Panc1 (cell line): ENCODE data around the gene STARD9. TPM values are rescaled to one million over a fixed set of nuclear protein-coding genes. Genes with fewer than 3 reads are reported as not detected.
A peak's percentile ranks its signal among the peaks of the same experiment; 100 is the strongest.

Experiments
- ATAC-seq: fragments of 200-7000 bp; cut with Tn5 transposase; 2 replicates; pipeline ENCODE4 v1.9.1; 2020; ENCODE audit warnings: mild to moderate bottlenecking, moderate library complexity
- BruUV-seq: library from RNA; stranded (reverse); fragments of 400-500 nt; replicated peaks from 2 replicates; lab custom pipeline; 2021; lab: Mats Ljungman, UMichigan
- CTCF ChIA-PET: fragments of 300-600 bp; sonication (Branson Sonifier 250); formaldehyde crosslinking; loops from one replicate; lab custom pipeline; 2022; ENCODE audit warnings: antibody characterized with exemption; lab: Charles Lee
- POLR2A ChIA-PET: fragments of 300-600 bp; sonication (Branson Sonifier 250); formaldehyde crosslinking; loops from one replicate; lab custom pipeline; 2022; ENCODE audit warnings: antibody characterized with exemption; lab: Charles Lee
- DNase-seq: peaks from one replicate; pipeline ENCODE4 v3.0.0-alpha.2; 2010; ENCODE audit warnings: low read depth, low spot score
- H3K27ac ChIP-seq: 2 replicates; pipeline ENCODE4 v1.5.1; 2011; ENCODE audit warnings: mild to moderate bottlenecking, low read length, inconsistent platforms
- H3K27me3 ChIP-seq: fragments of 200-500 bp; sonication (Bioruptor generic); 2 replicates; pipeline ENCODE4 v1.6.0; 2014; ENCODE audit warnings: low read length, inconsistent platforms; ENCODE audit not compliant: control insufficient read depth, insufficient read depth
- H3K36me3 ChIP-seq: fragments of 200-500 bp; sonication (Bioruptor generic); 2 replicates; pipeline ENCODE4 v1.5.1; 2014; ENCODE audit warnings: inconsistent platforms, mild to moderate bottlenecking, low read length, moderate library complexity; ENCODE audit not compliant: control insufficient read depth, insufficient read depth
- H3K4me1 ChIP-seq: 2 replicates; pipeline ENCODE4 v1.5.1; 2011; ENCODE audit warnings: inconsistent platforms, mild to moderate bottlenecking, low read length, moderate library complexity; ENCODE audit not compliant: control insufficient read depth, insufficient read depth
- H3K4me3 ChIP-seq, 2 experiments: 2 replicates each; pipeline ENCODE4 v1.5.1; 2011 to 2012; ENCODE audit warnings: low read depth in 2 of 2, low read length in 2 of 2, mild to moderate bottlenecking in 2 of 2, inconsistent platforms in 1 of 2, moderate library complexity in 1 of 2
- H3K9me3 ChIP-seq: fragments of 200-500 bp; sonication (Bioruptor generic); 2 replicates; pipeline ENCODE4 v1.5.1; 2014; ENCODE audit warnings: low read depth, mild to moderate bottlenecking, inconsistent platforms, low read length, moderate library complexity; ENCODE audit not compliant: control insufficient read depth, insufficient read depth
- POLR2AphosphoS5 ChIP-seq: IDR thresholded peaks from 2 replicates; pipeline ENCODE4 v1.6.1; 2012; ENCODE audit warnings: mild to moderate bottlenecking, low read depth, low read length, moderate library complexity
- REST ChIP-seq, 2 experiments: IDR thresholded peaks; 2 replicates each; pipeline ENCODE4 v1.6.1; 2011 to 2012; ENCODE audit warnings: low read depth in 2 of 2, control low read depth in 1 of 2, low read length in 1 of 2, mild to moderate bottlenecking in 1 of 2, moderate library complexity in 1 of 2; ENCODE audit not compliant: insufficient read depth in 1 of 2
- SIN3A ChIP-seq: IDR thresholded peaks from 2 replicates; pipeline ENCODE4 v1.6.1; 2012; ENCODE audit warnings: low read depth, mild to moderate bottlenecking, low read length, moderate library complexity, borderline replicate concordance; ENCODE audit not compliant: insufficient read depth
- TCF7L2 ChIP-seq: IDR thresholded peaks from 2 replicates; pipeline ENCODE4 v1.6.1; 2011; ENCODE audit warnings: mild to moderate bottlenecking, low read depth, low read length, inconsistent platforms
- in situ Hi-C: cut with HindIII; loops from 2 replicates; pipeline ENCODE4 v1.10.0; 2016; ENCODE audit warnings: low sequenced_read_pairs, low pct_unique_long_range_greater_than_20kb
- intact Hi-C: fragments of 100-400 bp; cut with micrococcal nuclease; formaldehyde crosslinking; loops from one replicate; pipeline ENCODE4 v1.10.0; 2022; ENCODE audit not compliant: unreplicated experiment
- total RNA-seq: library from RNA; stranded (reverse); gene quantifications from one replicate; pipeline ENCODE4 v1.2.1, GENCODE V29; 2021; ENCODE audit not compliant: unreplicated experiment
- TF ChIP-seq, protein P1 (sequence below): fragments of 450-650 bp; IDR thresholded peaks from 2 replicates; pipeline ENCODE4 v1.5.1; 2017; ENCODE audit warnings: mild to moderate bottlenecking

Gene STARD9
- total RNA-seq, 1 experiment from 2014 or later, result 13.4 TPM

DNA sequence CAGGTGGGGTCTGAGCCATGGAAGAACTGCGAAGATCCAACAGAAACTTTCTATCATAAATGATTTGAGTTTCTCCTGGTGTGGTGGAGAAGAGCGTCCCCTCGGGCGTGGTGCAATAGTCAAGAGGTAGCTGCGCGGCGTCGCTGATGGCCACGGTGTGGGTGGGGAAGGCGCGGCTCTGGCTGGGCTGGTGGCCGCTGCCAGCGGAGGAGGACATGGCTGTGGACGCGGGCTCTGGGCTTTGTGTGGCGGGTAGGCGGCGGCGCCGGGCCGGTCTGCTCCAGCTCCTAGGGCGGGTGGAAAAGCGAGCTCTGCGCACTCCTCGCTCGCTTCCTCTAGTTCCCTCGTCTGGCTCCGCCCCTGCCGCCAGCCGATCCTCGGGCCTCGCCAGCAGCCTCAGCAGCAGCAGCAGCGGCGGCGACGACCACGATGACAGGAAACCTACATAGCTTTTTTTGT, 5.9 kb downstream of the STARD9 start:
- Histone ChIP-seq H3K27me3 (no peaks in the 10 kb centered on the region), H3K4me1 (peaks cover 25% of the 10 kb centered on the region), H3K4me3 (peak overlapping the region; percentile 49 to 66), H3K27ac (peak overlapping the region; percentile 72), H3K9me3 (no peaks in the 10 kb centered on the region), H3K36me3 (no peaks in the 10 kb centered on the region)
- TF ChIP-seq POLR2AphosphoS5 (0 out of 2 replicates have a peak, but pooled peaks have one; percentile 38), TCF7L2 (no peak), REST (IDR thresholded peaks at IDR 0.05; ENCODE audit: insufficient read depth in 1 of 2, low read depth in 2 of 2, low read length in 1 of 2) (no peak), SIN3A (no peak)
- TF ChIP-seq, protein P1, sequence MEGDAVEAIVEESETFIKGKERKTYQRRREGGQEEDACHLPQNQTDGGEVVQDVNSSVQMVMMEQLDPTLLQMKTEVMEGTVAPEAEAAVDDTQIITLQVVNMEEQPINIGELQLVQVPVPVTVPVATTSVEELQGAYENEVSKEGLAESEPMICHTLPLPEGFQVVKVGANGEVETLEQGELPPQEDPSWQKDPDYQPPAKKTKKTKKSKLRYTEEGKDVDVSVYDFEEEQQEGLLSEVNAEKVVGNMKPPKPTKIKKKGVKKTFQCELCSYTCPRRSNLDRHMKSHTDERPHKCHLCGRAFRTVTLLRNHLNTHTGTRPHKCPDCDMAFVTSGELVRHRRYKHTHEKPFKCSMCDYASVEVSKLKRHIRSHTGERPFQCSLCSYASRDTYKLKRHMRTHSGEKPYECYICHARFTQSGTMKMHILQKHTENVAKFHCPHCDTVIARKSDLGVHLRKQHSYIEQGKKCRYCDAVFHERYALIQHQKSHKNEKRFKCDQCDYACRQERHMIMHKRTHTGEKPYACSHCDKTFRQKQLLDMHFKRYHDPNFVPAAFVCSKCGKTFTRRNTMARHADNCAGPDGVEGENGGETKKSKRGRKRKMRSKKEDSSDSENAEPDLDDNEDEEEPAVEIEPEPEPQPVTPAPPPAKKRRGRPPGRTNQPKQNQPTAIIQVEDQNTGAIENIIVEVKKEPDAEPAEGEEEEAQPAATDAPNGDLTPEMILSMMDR, result no peak
- ATAC-seq (peak; percentile 99), DNase-seq (no peak)
- in situ Hi-C loops, result no loop called here
- intact Hi-C loops, result no loop called here
- CTCF ChIA-PET, result no interaction called here
- POLR2A ChIA-PET, result interaction anchor here (0.7 kb wide), 1 partner anchor 68 kb away, joined by 4 read pairs; no protein-coding TSS in a partner anchor
- BruUV-seq, result no TSS peak

DNA sequence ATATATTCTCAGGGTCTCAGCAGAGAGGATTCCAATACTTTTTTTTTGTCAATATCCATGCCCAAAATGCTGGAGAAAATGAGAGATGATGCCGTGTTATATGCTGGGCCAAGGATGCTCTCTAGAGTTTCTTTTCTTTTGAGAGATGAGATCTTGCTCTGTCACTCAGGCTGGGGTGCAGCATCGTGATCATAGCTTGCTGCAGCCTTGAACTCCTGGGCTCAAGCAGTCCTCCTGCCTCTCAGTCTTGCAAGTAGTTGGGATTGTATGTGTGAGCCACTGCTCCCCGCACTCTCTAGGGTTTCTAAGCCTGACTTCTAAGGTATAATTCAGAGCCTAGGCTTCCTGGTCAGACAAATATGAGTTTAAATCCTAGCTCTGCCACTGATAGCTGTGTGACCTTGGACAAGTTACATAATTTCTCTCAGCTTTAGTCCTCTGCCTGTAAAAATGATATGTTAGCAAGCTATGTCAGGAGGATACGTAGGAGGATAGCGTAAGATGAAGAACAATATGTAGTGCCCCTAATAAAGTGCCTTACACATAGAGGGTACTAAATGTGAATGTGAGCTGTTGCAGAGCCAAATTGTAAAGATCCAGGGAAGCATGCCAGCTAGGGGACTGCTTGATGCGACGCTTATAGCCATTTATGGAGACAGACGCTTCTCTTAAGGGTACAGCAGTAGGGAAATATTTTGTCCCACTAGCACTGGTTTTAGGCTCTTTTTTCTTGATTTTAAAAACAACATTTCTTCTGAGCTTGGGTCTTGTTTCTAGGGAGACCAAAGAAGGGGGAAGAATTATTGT, 7.4 kb downstream of the STARD9 start:
- Histone ChIP-seq H3K27ac (peak overlapping the region; percentile 70; the same call in 1 of the 2 replicates), H3K9me3 (no peaks in the 10 kb centered on the region), H3K4me1 (peaks cover 16% of the 10 kb centered on the region), H3K4me3 (no peak overlapping the region), H3K27me3 (no peaks in the 10 kb centered on the region), H3K36me3 (no peaks in the 10 kb centered on the region)
- ChIA-PET CTCF (no interaction called here), POLR2A (interaction anchor here (0.6 kb wide), 1 partner anchor 102 kb away, joined by 3 read pairs; no protein-coding TSS in a partner anchor)
- no peak for DNase-seq
- BruUV-seq, result no TSS peak
- in situ Hi-C loops (no loop called here), intact Hi-C loops (no loop called here)
- no peak for ATAC-seq
- no peak for TF ChIP-seq REST (IDR thresholded peaks at IDR 0.05; ENCODE audit: insufficient read depth in 1 of 2, low read depth in 2 of 2, low read length in 1 of 2)
- TF ChIP-seq, protein P1, result no peak
- TF ChIP-seq SIN3A, result no peak
- no peak for TF ChIP-seq POLR2AphosphoS5
- no peak for TF ChIP-seq TCF7L2
